Neural cell (in vitro differentiated cells): ENCODE measurements around the gene SOX9. TPM values are rescaled to one million over a fixed set of nuclear protein-coding genes. Genes with fewer than 3 reads are reported as not detected.
"Not testable (repeated sequence)": the region's sequence is repeated elsewhere in the genome, so short reads cannot be mapped to it uniquely, and the experiment has no call there.

Source experiments
- H2AFZ ChIP-seq: fragments of 200-600, 300-800 bp; sonication (generic), shearing (Covaris generic); 2 replicates; pipeline ENCODE4 v1.6.0; 2014; ENCODE audit warnings: low read depth, mild to moderate bottlenecking, antibody characterized with exemption, low read length, moderate library complexity
- H3F3A ChIP-seq: fragments of 200-600 bp; shearing (Covaris generic); 2 replicates; pipeline ENCODE4 v1.6.1; 2016; ENCODE audit warnings: mild to moderate bottlenecking, moderate library complexity, mixed read lengths, antibody characterized with exemption, low read length; ENCODE audit not compliant: insufficient read depth, poor library complexity, severe bottlenecking
- H3K27ac ChIP-seq: fragments of 200-600, 300-800 bp; sonication (generic), shearing (Covaris generic); 2 replicates; pipeline ENCODE4 v1.5.1; 2014; ENCODE audit warnings: mild to moderate bottlenecking, low read length, moderate library complexity
- H3K27me3 ChIP-seq: fragments of 300-800, 200-600 bp; sonication (generic), shearing (Covaris generic); 2 replicates; pipeline ENCODE4 v1.6.0; 2014; ENCODE audit warnings: mild to moderate bottlenecking, low read depth, low read length, moderate library complexity; ENCODE audit not compliant: insufficient read depth
- H3K36me3 ChIP-seq: fragments of 300-800, 200-600 bp; sonication (generic), shearing (Covaris generic); 2 replicates; pipeline ENCODE4 v1.5.1; 2014; ENCODE audit warnings: mild to moderate bottlenecking, antibody characterized with exemption, low read length, moderate library complexity; ENCODE audit not compliant: insufficient read depth
- H3K4me2 ChIP-seq: fragments of 300-800, 200-600 bp; sonication (generic), shearing (Covaris generic); 2 replicates; pipeline ENCODE4 v1.6.0; 2014; ENCODE audit warnings: mild to moderate bottlenecking, low read length
- H3K4me3 ChIP-seq: fragments of 300-800, 200-600 bp; sonication (generic), shearing (Covaris generic); 2 replicates; pipeline ENCODE4 v1.5.1; 2014; ENCODE audit warnings: mild to moderate bottlenecking, low read length, moderate library complexity
- H3K79me2 ChIP-seq: fragments of 200-600 bp; shearing (Covaris generic); replicated peaks from 2 replicates; pipeline ENCODE4 v1.6.0; 2014; ENCODE audit warnings: mild to moderate bottlenecking, low read length, moderate library complexity; ENCODE audit not compliant: insufficient read depth
- H3K9ac ChIP-seq: fragments of 300-800, 200-600 bp; sonication (generic), shearing (Covaris generic); 2 replicates; pipeline ENCODE4 v1.6.1; 2016; ENCODE audit warnings: mild to moderate bottlenecking, low read length, mixed read lengths
- H3K9me2 ChIP-seq: fragments of 200-600 bp; shearing (Covaris generic); 2 replicates; pipeline ENCODE4 v1.6.1; 2016; ENCODE audit warnings: mild to moderate bottlenecking, low read length, mixed read lengths; ENCODE audit not compliant: insufficient read depth
- H3K9me3 ChIP-seq: fragments of 200-600, 300-800 bp; sonication (generic), shearing (Covaris generic); 2 replicates; pipeline ENCODE4 v1.6.1; 2016; ENCODE audit warnings: mild to moderate bottlenecking, mixed run types, low read length, moderate library complexity, mixed read lengths
- H4K20me1 ChIP-seq: fragments of 200-600 bp; shearing (Covaris generic); 2 replicates; pipeline ENCODE4 v1.6.1; 2016; ENCODE audit warnings: mild to moderate bottlenecking, mixed run types; ENCODE audit not compliant: insufficient read depth
- CTCF ChIP-seq: fragments of 450-650 bp; IDR thresholded peaks from 2 replicates; pipeline ENCODE4 v1.5.1; 2014; ENCODE audit warnings: antibody characterized with exemption, mild to moderate bottlenecking, moderate library complexity; ENCODE audit not compliant: poor library complexity, severe bottlenecking
- EP300 ChIP-seq: fragments of 450-650 bp; conservative IDR thresholded peaks from 2 replicates; pipeline ENCODE4 v1.6.1; 2014; ENCODE audit warnings: antibody characterized with exemption, mild to moderate bottlenecking, moderate library complexity; ENCODE audit not compliant: poor library complexity, severe bottlenecking
- EZH2 ChIP-seq: fragments of 200-600, 300-800 bp; shearing (Covaris generic), sonication (generic); IDR thresholded peaks from 2 replicates; pipeline ENCODE4 v1.6.1; 2014; ENCODE audit warnings: antibody characterized with exemption, low read length, borderline replicate concordance, mild to moderate bottlenecking; ENCODE audit not compliant: insufficient read depth, poor library complexity, severe bottlenecking
- MXI1 ChIP-seq: fragments of 450-650 bp; conservative IDR thresholded peaks from 2 replicates; pipeline ENCODE4 v1.6.1; 2014; ENCODE audit warnings: antibody characterized with exemption, mild to moderate bottlenecking; ENCODE audit not compliant: poor library complexity, severe bottlenecking
- POLR2AphosphoS5 ChIP-seq: IDR thresholded peaks from 2 replicates; pipeline ENCODE4 v1.6.1; 2012
- RAD21 ChIP-seq: fragments of 450-650 bp; conservative IDR thresholded peaks from 2 replicates; pipeline ENCODE4 v1.6.1; 2014; ENCODE audit warnings: antibody characterized with exemption, mild to moderate bottlenecking, moderate library complexity
- REST ChIP-seq: IDR thresholded peaks from 2 replicates; pipeline ENCODE4 v1.6.1; 2012; ENCODE audit warnings: borderline replicate concordance
- SMC3 ChIP-seq: fragments of 450-650 bp; conservative IDR thresholded peaks from 2 replicates; pipeline ENCODE4 v1.6.1; 2014; ENCODE audit warnings: antibody characterized with exemption, mild to moderate bottlenecking, moderate library complexity; ENCODE audit not compliant: poor library complexity
- TAF1 ChIP-seq: IDR thresholded peaks from 2 replicates; pipeline ENCODE4 v1.6.1; 2012; ENCODE audit warnings: low read depth
- polyA plus RNA-seq: library from polyadenylated mRNA; depleted of rRNA; stranded (reverse); fragments of >200 nt; gene quantifications from 2 replicates; pipeline ENCODE4 v1.2.3, GENCODE V29; 2014

SOX9 gene
- polyA plus RNA-seq, 1 donor from 2014 or later, result 0.68 TPM

- no peaks in the 10 kb centered on the region for H3K36me3 ChIP-seq
- H2AFZ ChIP-seq, result no peak overlapping the region
- TF ChIP-seq REST (no peak), MXI1 (no peak), POLR2AphosphoS5 (no peak), TAF1 (no peak), CTCF (no peak), RAD21 (no peak), EZH2 (no peak), EP300 (no peak), SMC3 (no peak)
- H4K20me1 ChIP-seq, result no peaks in the 10 kb centered on the region
- H3K4me3 ChIP-seq, result no peak overlapping the region
- no peaks in the 10 kb centered on the region for H3K9me2 ChIP-seq
- H3K9ac ChIP-seq, result no peak overlapping the region
- no peak overlapping the region for H3K27ac ChIP-seq
- no peaks in the 10 kb centered on the region for H3K79me2 ChIP-seq
- H3K9me3 ChIP-seq, result peaks cover 6% of the 10 kb centered on the region
- peaks cover 13% of the 10 kb centered on the region for H3K27me3 ChIP-seq
- no peaks in the 10 kb centered on the region for H3F3A ChIP-seq
- H3K4me2 ChIP-seq, result no peak overlapping the region
Observed at GRCh38 chr17:72111336-72111923, 9.4 kb upstream of the SOX9 start.

GRCh38 chr17:72111926-72112325, 8.9 kb upstream of the SOX9 start:
- not testable (repeated sequence) for H3K9ac ChIP-seq, H3K9me2 ChIP-seq, H3F3A ChIP-seq, H3K4me3 ChIP-seq, H3K27ac ChIP-seq, H2AFZ ChIP-seq, H3K79me2 ChIP-seq, H3K4me2 ChIP-seq, H3K9me3 ChIP-seq, H3K36me3 ChIP-seq, H4K20me1 ChIP-seq
- peaks cover 18% of the 10 kb centered on the region for H3K27me3 ChIP-seq

GRCh38 chr17:72113751-72114150, 7.1 kb upstream of the SOX9 start:
- H3K4me2 ChIP-seq, result no peak overlapping the region
- no peaks in the 10 kb centered on the region for H3K79me2 ChIP-seq
- no peak overlapping the region for H3K9ac ChIP-seq
- no peak overlapping the region for H2AFZ ChIP-seq
- TF ChIP-seq EP300, result no peak
- TF ChIP-seq RAD21, result no peak
- TF ChIP-seq MXI1, result no peak
- no peak for TF ChIP-seq REST
- no peak for TF ChIP-seq SMC3
- TF ChIP-seq TAF1, result no peak
- no peak for TF ChIP-seq EZH2
- TF ChIP-seq POLR2AphosphoS5, result no peak
- no peak for TF ChIP-seq CTCF
- no peaks in the 10 kb centered on the region for H3K36me3 ChIP-seq
- H3K27ac ChIP-seq, result no peak overlapping the region
- H4K20me1 ChIP-seq, result no peaks in the 10 kb centered on the region
- H3K4me3 ChIP-seq, result no peak overlapping the region
- no peaks in the 10 kb centered on the region for H3K9me2 ChIP-seq
- H3K9me3 ChIP-seq, result peaks cover 10% of the 10 kb centered on the region
- peaks cover 34% of the 10 kb centered on the region for H3K27me3 ChIP-seq
- H3F3A ChIP-seq, result no peaks in the 10 kb centered on the region
